SK-N-MC (cell line): ENCODE results near the gene XXYLT1.

Experiments
- EZH2 ChIP-seq: fragments of 200-600 bp; sonication (generic); IDR thresholded peaks from one replicate; pipeline ENCODE4 v1.6.1; 2017; ENCODE audit warnings: antibody characterized with exemption
- FOXP2 ChIP-seq: optimal IDR thresholded peaks from 2 replicates; pipeline ENCODE3; 2011; ENCODE audit warnings: mild to moderate bottlenecking, moderate library complexity; ENCODE audit not compliant: insufficient read depth; ENCODE audit errors: extremely low read length, control extremely low read depth

GRCh38 chr3:195162033-195162669 is 108.8 kb downstream of the XXYLT1 start:
- TF ChIP-seq FOXP2 (no peak), EZH2 (no peak)
